ENCODE results near the gene CACNA2D3. TPM values are rescaled to one million over a fixed set of nuclear protein-coding genes. Genes with fewer than 3 reads are reported as not detected.

The CACNA2D3 gene
- total RNA-seq, 1 donor from 2014 or later, result not detected

GRCh38 chr3:54931182-54931581, 808.8 kb downstream of the CACNA2D3 start:
- Mint-ChIP-seq H3K4me1 (peaks cover 69% of the 10 kb centered on the region), H3K27ac (peak overlapping the region; percentile 93), H3K27me3 (ENCODE audit: insufficient read depth, low read depth) (peaks cover 11% of the 10 kb centered on the region), H3K4me3 (no peak overlapping the region), H3K36me3 (no peaks in the 10 kb centered on the region), H3K9me3 (peaks cover 2% of the 10 kb centered on the region)
- Histone ChIP-seq H3K4me3 (no peak overlapping the region), H3K27me3 (no peaks in the 10 kb centered on the region), H3F3A (ENCODE audit: low read depth) (no peaks in the 10 kb centered on the region), H3K79me2 (ENCODE audit: low read depth) (no peaks in the 10 kb centered on the region), H3K9me3 (ENCODE audit: low read depth) (no peaks in the 10 kb centered on the region), H2AFZ (replicated peaks) (peak overlapping the region; percentile 50), H3K9ac (no peak overlapping the region), H3K36me3 (no peaks in the 10 kb centered on the region), H3K4me2 (no peak overlapping the region), H3K27ac (no peak overlapping the region), H3K4me1 (peaks cover 21% of the 10 kb centered on the region), H4K20me1 (ENCODE audit: low read depth) (no peaks in the 10 kb centered on the region)
- DNase-seq (ENCODE audit: low spot score), result peak; percentile 54
- TF ChIP-seq EZH2phosphoT487 (IDR thresholded peaks at IDR 0.05), result no peak
- no peak for TF ChIP-seq CTCF (IDR thresholded peaks at IDR 0.05)
- TF ChIP-seq EZH2 (IDR thresholded peaks at IDR 0.05), result no peak

- no peak overlapping the region for H3K27ac ChIP-seq
- H3K36me3 ChIP-seq, result no peaks in the 10 kb centered on the region
- Mint-ChIP-seq H3K36me3 (no peaks in the 10 kb centered on the region), H3K4me3 (no peak overlapping the region), H3K27ac (no peak overlapping the region), H3K4me1 (peaks cover 65% of the 10 kb centered on the region), H3K27me3 (ENCODE audit: insufficient read depth, low read depth) (peaks cover 11% of the 10 kb centered on the region), H3K9me3 (peaks cover 2% of the 10 kb centered on the region)
- H3K4me1 ChIP-seq, result peaks cover 19% of the 10 kb centered on the region
- no peak overlapping the region for H2AFZ ChIP-seq (replicated peaks)
- H3K9ac ChIP-seq, result no peak overlapping the region
- TF ChIP-seq EZH2 (IDR thresholded peaks at IDR 0.05) (no peak), EZH2phosphoT487 (IDR thresholded peaks at IDR 0.05) (no peak), CTCF (IDR thresholded peaks at IDR 0.05) (no peak)
- no peaks in the 10 kb centered on the region for H4K20me1 ChIP-seq (ENCODE audit: low read depth)
- no peak for DNase-seq (ENCODE audit: low spot score)
- no peak overlapping the region for H3K4me3 ChIP-seq
- no peaks in the 10 kb centered on the region for H3K9me3 ChIP-seq (ENCODE audit: low read depth)
- no peak overlapping the region for H3K4me2 ChIP-seq
- no peaks in the 10 kb centered on the region for H3K79me2 ChIP-seq (ENCODE audit: low read depth)
- no peaks in the 10 kb centered on the region for H3K27me3 ChIP-seq
- no peaks in the 10 kb centered on the region for H3F3A ChIP-seq (ENCODE audit: low read depth)
Measured at GRCh38 chr3:54932606-54933005, 810.3 kb downstream of the CACNA2D3 start.

GRCh38 chr3:54935869-54936268, 813.5 kb downstream of the CACNA2D3 start:
- H3K36me3 Mint-ChIP-seq, result no peaks in the 10 kb centered on the region
- H3K27ac ChIP-seq, result no peak overlapping the region
- H3K27me3 ChIP-seq, result no peaks in the 10 kb centered on the region
- TF ChIP-seq EZH2 (IDR thresholded peaks at IDR 0.05), result no peak
- no peak for TF ChIP-seq CTCF (IDR thresholded peaks at IDR 0.05)
- TF ChIP-seq EZH2phosphoT487 (IDR thresholded peaks at IDR 0.05), result no peak
- peaks cover 2% of the 10 kb centered on the region for H3K9me3 Mint-ChIP-seq
- H3K36me3 ChIP-seq, result no peaks in the 10 kb centered on the region
- no peak overlapping the region for H3K4me2 ChIP-seq
- H3K9ac ChIP-seq, result no peak overlapping the region
- peaks cover 56% of the 10 kb centered on the region for H3K4me1 Mint-ChIP-seq
- H3K27me3 Mint-ChIP-seq (ENCODE audit: insufficient read depth, low read depth), result peaks cover 7% of the 10 kb centered on the region
- no peak overlapping the region for H2AFZ ChIP-seq (replicated peaks)
- no peak overlapping the region for H3K27ac Mint-ChIP-seq
- no peak for DNase-seq (ENCODE audit: low spot score)
- no peaks in the 10 kb centered on the region for H3K9me3 ChIP-seq (ENCODE audit: low read depth)
- H3K4me3 Mint-ChIP-seq, result no peak overlapping the region
- no peaks in the 10 kb centered on the region for H3F3A ChIP-seq (ENCODE audit: low read depth)
- H3K4me1 ChIP-seq, result peaks cover 5% of the 10 kb centered on the region
- no peaks in the 10 kb centered on the region for H4K20me1 ChIP-seq (ENCODE audit: low read depth)
- no peak overlapping the region for H3K4me3 ChIP-seq
- H3K79me2 ChIP-seq (ENCODE audit: low read depth), result no peaks in the 10 kb centered on the region
